ENCODE measurements around the gene PATL2.
"Not testable (repeated sequence)": the region's sequence is repeated elsewhere in the genome, so short reads cannot be mapped to it uniquely, and the experiment has no call there.

PATL2 gene

DNA sequence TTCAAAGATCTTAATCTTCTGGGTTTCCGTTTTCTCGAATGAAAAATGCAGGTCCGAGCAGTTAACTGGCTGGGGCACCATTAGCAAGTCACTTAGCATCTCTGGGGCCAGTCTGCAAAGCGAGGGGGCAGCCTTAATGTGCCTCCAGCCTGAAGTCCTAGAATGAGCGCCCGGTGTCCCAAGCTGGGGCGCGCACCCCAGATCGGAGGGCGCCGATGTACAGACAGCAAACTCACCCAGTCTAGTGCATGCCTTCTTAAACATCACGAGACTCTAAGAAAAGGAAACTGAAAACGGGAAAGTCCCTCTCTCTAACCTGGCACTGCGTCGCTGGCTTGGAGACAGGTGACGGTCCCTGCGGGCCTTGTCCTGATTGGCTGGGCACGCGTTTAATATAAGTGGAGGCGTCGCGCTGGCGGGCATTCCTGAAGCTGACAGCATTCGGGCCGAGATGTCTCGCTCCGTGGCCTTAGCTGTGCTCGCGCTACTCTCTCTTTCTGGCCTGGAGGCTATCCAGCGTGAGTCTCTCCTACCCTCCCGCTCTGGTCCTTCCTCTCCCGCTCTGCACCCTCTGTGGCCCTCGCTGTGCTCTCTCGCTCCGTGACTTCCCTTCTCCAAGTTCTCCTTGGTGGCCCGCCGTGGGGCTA, at the start of gene PATL2, which contains the start of gene B2M:
TSS of gene PATL2 (minus strand) at position 228 of the 647 bp plus-strand sequence. CDS start 34,833 bp downstream, outside the sequence.
TSS of gene B2M (plus strand) at position 422 of the 647 bp plus-strand sequence. CDS start at position 452, 30 bp downstream.
- DNase-seq: peak; percentile 100

GRCh38 chr15:44753345-44753744, 42.2 kb upstream of the PATL2 start:
- no peak for DNase-seq

DNA sequence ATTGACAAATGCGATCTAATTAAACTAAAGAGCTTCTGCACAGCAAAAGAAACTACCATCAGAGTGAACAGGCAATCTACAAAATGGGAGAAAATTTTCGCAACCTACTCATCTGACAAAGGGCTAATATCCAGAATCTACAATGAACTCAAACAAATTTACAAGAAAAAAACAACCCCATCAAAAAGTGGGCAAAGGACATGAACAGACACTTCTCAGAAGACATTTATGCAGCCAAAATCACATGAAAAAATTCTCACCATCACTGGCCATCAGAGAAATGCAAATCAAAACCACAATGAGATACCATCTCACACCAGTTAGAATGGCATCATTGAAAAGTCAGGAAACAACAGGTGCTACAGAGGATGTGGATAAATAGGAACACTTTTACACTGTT, 32.3 kb upstream of the PATL2 start:
- not testable (repeated sequence) for DNase-seq

GRCh38 chr15:44739222-44739847, 28.2 kb upstream of the PATL2 start:
- not testable (repeated sequence) for DNase-seq

DNA sequence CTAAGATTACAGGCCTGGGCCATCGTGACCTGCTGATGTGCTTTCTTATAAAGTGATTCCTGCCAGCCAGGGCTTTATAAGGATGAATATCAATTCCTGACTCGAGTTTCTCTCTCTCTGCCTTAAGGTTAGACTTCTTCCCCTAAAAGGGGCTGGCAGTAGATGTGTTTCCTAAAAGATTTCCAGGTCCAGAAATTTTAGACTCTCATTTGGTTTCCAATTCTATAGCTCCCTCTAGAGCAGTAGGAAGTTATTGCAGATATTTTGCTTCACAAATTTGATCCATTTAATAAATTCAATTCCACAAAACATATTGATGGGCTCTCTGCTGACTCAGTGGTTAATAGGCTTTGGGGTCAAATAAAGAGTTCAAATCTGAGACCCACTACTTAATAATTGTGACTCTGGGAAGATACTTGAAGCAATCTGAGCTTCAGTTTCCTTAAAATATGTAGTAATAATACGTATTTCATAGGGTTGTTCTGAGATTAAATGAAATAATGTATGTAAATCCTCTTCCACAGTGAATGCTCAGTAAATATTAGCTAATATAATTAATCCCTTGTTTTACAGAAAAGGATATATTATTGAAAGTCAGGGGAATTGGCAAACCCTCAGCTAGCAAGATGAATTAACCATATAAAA, 27.3 kb upstream of the PATL2 start:
- DNase-seq: no peak

DNA sequence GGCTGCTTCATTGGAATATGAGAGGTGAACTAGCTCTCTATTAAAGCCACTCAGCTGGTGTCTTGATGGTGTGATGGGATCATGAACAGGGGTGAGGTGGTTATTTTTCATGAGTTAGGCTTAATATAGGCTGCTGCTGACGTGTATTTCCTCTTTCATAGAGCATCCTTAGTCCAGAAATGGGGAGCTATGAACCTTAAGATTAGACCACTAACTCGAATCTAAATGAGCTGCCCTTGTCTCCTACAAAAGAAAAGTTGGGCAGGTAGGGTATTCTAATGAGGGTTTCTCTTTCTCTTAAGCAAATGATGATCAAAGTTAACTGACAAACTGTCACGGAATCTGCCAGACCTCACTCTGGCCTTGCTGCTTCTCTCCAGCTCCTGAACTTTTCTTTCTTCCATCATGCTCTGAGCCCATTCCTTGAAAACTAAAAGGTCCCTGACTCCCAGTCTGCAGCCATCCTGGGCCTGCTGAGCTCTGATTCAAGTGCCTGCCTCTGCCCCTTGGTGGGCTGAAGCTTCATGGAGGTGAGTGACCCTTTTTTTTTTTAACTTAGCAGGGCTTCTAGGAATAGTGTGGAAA, 25.1 kb upstream of the PATL2 start, which contains the start of gene TRIM69:
TSS of gene TRIM69 (plus strand) at position 348 of the 585 bp plus-strand sequence. CDS start at position 525, 177 bp downstream.
- DNase-seq: no peak

DNA sequence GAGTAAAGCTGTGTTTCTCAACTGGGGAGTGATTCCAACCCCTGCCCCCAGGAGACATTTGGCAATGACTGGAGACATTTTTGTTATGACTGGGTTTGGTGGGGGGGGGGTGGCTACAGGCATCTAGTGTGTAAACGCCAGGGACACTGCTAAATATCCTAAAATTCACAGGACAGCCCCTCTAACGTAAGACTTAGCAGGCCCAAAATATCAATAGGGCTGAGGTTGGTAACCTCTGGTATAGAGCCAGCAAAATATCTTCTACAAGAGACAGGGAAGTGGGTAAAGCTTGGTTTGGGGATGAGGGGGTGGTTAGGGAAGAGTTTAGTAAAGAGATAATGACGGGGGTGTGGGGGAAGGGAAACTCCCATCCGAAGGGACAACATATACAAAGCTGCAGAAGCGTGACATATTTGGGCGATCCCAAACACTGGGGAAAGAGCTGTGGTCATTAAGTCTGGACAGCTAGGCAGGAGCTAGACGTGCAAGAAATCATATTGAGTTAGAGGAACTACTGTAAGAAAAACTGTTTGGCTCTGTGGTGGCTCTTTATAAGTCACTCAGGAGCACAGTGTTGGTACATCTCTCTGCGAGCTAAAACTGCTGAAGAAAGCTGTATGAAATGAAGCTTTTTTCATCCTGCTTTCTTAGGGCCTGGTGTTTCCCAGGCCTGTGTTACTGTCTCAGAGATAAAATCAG, 24.5 kb upstream of the PATL2 start:
- DNase-seq: no peak

DNA sequence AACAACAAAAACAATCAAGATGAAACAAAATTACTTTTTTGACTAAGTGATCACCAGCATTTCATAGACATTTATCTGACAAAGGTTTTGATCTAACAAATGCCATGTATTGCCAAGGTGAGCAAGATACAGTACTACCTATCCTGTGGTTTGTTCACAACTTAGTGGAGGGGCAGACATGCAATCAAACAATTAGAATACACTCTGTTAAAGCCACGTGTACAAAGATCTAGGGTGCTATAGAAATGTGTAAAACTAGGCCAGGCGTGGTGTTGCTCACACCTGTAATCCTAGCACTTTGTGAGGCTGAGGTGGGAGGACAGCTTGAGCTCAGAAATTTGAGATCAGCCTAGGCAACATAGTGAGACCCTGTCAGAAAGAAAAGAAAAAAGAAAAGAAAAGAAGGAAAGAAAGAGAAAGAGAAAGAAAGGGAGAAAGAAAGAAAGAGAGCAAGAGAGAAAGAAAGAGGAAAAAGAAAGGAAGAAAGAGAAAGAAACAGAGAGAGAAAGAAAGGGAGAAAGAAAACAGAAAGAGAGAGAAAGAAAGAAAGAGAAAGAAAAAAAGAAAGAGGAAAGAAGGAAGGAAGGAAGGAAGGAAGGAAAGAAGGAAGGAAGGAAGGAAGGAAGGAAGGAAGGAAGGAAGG, 23.8 kb upstream of the PATL2 start:
- no peak for DNase-seq

DNA sequence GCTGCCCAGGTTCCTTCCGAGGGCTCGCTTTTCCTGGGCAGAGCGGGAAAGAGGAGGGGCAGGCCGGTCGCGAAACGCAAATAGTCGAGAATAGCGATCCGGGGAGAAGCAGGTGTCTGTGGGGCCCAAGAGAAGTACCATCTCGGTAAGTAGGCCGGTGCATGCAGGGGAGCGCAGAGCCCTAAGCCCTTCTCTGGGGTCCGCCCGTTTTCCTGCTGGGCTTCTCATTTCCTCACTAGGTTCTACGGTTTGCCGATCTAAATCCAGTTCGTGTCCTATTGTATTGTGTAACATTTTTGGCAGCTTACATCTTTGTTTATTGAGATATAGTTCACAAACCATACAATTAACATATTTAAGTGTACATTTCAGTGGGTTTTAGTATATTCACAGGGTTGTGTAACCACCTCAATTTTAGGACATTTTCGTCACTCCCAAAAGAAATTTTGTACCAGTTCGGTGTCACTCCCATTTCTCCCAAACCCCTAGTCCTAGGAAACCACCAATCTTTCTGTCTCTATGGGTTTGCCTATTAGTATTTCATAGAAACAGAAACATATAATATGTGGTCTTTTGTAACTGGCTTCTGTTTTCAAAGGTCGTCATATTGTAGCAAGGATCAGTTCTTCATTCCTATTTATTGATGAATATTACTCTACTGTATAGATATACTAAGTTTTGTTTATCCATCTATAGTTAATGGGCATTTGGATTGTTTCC, 18.4 kb upstream of the PATL2 start:
- no peak for DNase-seq

- peak; percentile 97 for DNase-seq
Measured at GRCh38 chr15:44728576-44729407, 17.7 kb upstream of the PATL2 start.

- not testable (repeated sequence) for DNase-seq
Measured at GRCh38 chr15:44728232-44728575, 17.1 kb upstream of the PATL2 start.

DNA sequence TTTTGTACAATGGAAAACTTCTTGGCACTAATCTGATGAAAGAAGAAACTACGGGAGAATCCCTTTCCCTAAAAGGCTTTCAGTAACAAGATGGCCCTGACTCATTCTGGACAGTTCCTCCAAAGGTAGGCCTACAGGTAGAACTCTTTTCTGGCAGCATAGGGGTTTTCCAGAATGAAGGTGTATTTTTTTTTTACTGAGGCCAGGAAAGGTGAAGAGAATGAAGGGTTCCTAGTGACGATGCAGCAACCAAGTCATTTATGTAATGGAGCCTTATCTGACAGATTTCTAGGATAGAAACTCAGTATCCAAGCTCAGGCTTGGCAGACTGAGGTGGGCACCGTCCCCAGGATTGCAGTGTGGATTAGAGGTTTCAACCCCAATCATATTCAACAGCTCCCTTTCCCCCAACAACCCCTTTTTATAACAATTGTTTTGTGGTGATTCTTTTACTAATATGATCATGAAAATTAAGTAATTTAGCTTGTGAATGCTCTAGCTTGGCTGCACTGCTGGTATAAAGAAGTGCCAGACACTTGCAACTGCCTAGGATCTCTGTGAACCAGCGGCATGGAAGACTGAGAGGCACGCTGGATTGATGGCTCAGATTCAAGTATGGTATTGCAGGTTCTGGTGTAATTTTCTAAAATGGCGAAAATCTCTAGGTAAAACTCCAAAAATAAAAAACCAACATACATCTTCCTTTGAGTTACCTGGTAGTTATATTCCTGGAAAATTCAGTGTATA, 16.5 kb upstream of the PATL2 start:
- DNase-seq: no peak

- peak; percentile 79 for DNase-seq
Measured at GRCh38 chr15:44726568-44727484, 15.7 kb upstream of the PATL2 start.

- no peak for DNase-seq
Measured at GRCh38 chr15:44726136-44726535, 15.0 kb upstream of the PATL2 start.

- DNase-seq: no peak
Measured at GRCh38 chr15:44722011-44722410, 10.9 kb upstream of the PATL2 start.

GRCh38 chr15:44720460-44721176, 9.5 kb upstream of the PATL2 start:
- DNase-seq: peak; percentile 75

DNA sequence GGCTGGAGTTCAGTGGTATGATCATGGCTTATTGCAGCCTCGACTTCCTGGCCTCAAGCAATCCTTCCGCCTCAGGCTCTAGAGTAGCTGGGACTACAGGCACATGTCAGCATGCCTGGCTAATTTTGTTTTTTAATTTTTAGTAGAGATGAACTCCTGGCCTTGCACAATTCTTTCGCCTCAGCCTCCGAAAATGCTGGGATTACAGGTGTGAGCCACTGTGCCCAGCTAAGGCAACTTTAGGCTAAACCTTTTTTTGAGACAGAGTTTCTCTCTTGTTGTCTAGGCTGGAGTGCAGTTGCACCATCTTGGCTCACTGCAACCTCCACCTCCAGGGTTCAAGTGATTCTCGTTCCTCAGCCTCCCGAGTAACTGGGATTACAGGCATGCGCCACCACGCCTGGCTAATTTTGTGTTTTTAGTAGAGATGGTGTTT, 8.9 kb upstream of the PATL2 start:
- peak; percentile 81 for DNase-seq
